Adrenal gland (tissue), 12 donors: ENCODE results near the gene GPR142. TPM values are rescaled to one million over a fixed set of nuclear protein-coding genes. Genes with fewer than 3 reads are reported as not detected.

Experiments
- DNase-seq, 7 donors: peaks; one replicate each; pipeline ENCODE4 v3.0.0-alpha.2; 2019 to 2020
- H3K27ac ChIP-seq, 5 donors: fragments of 200-600 bp; sonication (generic) in 4 of 5; 1 replicate in 3 of 5; 2 replicates in 2 of 5; pipeline versions ENCODE4 v1.5.1 to v1.8.0; 2016 to 2020; ENCODE audit warnings: mild to moderate bottlenecking in 1 of 5
- H3K27me3 ChIP-seq: fragments of 200-600 bp; 2 replicates; pipeline ENCODE4 v1.8.0; 2021
- H3K36me3 ChIP-seq, 2 donors: fragments of 200-600 bp; replicated peaks in 1 of 2; 1 replicate in 1 of 2; 2 replicates in 1 of 2; pipeline versions ENCODE4 v1.5.1 to v1.8.0; 2018 to 2022
- H3K4me1 ChIP-seq, 2 donors: fragments of 200-600 bp; replicated peaks in 1 of 2; 1 replicate in 1 of 2; 2 replicates in 1 of 2; pipeline versions ENCODE4 v1.5.1 to v1.8.0; 2018 to 2021
- H3K4me3 ChIP-seq, 4 donors: fragments of 200-600 bp; sonication (generic) in 3 of 4; one replicate each; pipeline ENCODE4 v1.5.1; 2016 to 2018
- H3K9me3 ChIP-seq, 3 donors: fragments of 200-600 bp; sonication (generic) in 1 of 3; replicated peaks in 1 of 3; 1 replicate in 2 of 3; 2 replicates in 1 of 3; pipeline versions ENCODE4 v1.5.1 to v1.8.0; 2016 to 2021
- POLR2A ChIP-seq, 2 donors: fragments of 450-650 bp; IDR thresholded peaks; one replicate each; pipeline ENCODE4 v1.6.1; 2017; ENCODE audit warnings: antibody characterized with exemption in 2 of 2, mild to moderate bottlenecking in 2 of 2, moderate library complexity in 1 of 2
- WGBS, 4 donors: extraction: QIAGEN DNeasy Blood & Tissue Kit in 2 of 4; methylation state at CpG; one replicate each; pipeline versions ENCODE4 v1.1.5 to v1.1.7; 2013 to 2017; 5-methylcytosine and 5-hydroxymethylcytosine counted together
- intact Hi-C, 2 donors: fragments of 100-400 bp; cut with DNase I; formaldehyde crosslinking; loops; one replicate each; pipeline versions ENCODE4 v1.14.1 to v1.15.0; 2022 to 2023
- polyA plus RNA-seq, 3 donors: library from polyadenylated mRNA; stranded (reverse); fragments of 200-250 nt in 2 of 3; fragments of 350-450 nt in 1 of 3; fragmentation: Illumina TruSeq in 1 of 3; extraction: RNeasy Lipid Tissue Mini Kit (QIAGEN cat#74804) in 1 of 3; gene quantifications; one replicate each; pipeline ENCODE4 v1.2.3, GENCODE V29; 2013 to 2014
- total RNA-seq, 9 donors: library from RNA; depleted of rRNA in 4 of 9; stranded (reverse); fragments of >200 nt in 4 of 9; fragments of 120-200 nt in 1 of 9; fragmentation: NEBNext Ultra II Directional in 1 of 9; extraction: Animal tissue kit (Norgen Biotek cat#: 25700) in 1 of 9; gene quantifications; one replicate each; pipeline versions ENCODE4 v1.1.0 to v1.2.4, GENCODE V29; 2013 to 2023
- TF ChIP-seq, protein P1 (sequence below), 6 experiments: fragments of 450-650 bp in 4 of 6; fragments of 200-600 bp in 2 of 6; sonication (generic) in 1 of 6; IDR thresholded peaks; 1 replicate in 5 of 6; 2 replicates in 1 of 6; pipeline versions ENCODE4 v1.5.1 to v1.8.0; 2016 to 2021; ENCODE audit warnings: antibody characterized with exemption in 6 of 6, mild to moderate bottlenecking in 2 of 6, moderate library complexity in 1 of 6
- donor health status: healthy with polysubstance abuse.
- donor health status: Bipolar disorder and iron deficiency.
- donor health status: DM: yes; HTN: yes; CAD: no.
- donor health status: DM: no; HTN: no; CAD: no.
- donor health status: DM: no; HTN: no; CAD: no.
- donor health status: DM: yes; HTN: yes; CAD: no.

GPR142 gene
- total and polyA plus RNA-seq, 12 donors = 0.13 TPM; not detected in 11

GRCh38 chr17:74392848-74393247 lies 25.5 kb downstream of the GPR142 start:
- TF ChIP-seq, protein P1, sequence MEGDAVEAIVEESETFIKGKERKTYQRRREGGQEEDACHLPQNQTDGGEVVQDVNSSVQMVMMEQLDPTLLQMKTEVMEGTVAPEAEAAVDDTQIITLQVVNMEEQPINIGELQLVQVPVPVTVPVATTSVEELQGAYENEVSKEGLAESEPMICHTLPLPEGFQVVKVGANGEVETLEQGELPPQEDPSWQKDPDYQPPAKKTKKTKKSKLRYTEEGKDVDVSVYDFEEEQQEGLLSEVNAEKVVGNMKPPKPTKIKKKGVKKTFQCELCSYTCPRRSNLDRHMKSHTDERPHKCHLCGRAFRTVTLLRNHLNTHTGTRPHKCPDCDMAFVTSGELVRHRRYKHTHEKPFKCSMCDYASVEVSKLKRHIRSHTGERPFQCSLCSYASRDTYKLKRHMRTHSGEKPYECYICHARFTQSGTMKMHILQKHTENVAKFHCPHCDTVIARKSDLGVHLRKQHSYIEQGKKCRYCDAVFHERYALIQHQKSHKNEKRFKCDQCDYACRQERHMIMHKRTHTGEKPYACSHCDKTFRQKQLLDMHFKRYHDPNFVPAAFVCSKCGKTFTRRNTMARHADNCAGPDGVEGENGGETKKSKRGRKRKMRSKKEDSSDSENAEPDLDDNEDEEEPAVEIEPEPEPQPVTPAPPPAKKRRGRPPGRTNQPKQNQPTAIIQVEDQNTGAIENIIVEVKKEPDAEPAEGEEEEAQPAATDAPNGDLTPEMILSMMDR (IDR thresholded peaks at IDR 0.05) = no peak
- TF ChIP-seq POLR2A (IDR thresholded peaks at IDR 0.05) = no peak
- no peak overlapping the region for H3K4me3 ChIP-seq
- H3K9me3 ChIP-seq = no peaks in the 10 kb centered on the region
- no peaks in the 10 kb centered on the region for H3K27me3 ChIP-seq
- no peak overlapping the region for H3K27ac ChIP-seq
- 61 to 83% (median 72%) methylated on average over 5 of the region's 5 CpGs for WGBS, 4 donors
- H3K36me3 ChIP-seq = no peaks in the 10 kb centered on the region
- intact Hi-C loops = no loop called here
- no peak for DNase-seq
- no peaks in the 10 kb centered on the region for H3K4me1 ChIP-seq

DNA sequence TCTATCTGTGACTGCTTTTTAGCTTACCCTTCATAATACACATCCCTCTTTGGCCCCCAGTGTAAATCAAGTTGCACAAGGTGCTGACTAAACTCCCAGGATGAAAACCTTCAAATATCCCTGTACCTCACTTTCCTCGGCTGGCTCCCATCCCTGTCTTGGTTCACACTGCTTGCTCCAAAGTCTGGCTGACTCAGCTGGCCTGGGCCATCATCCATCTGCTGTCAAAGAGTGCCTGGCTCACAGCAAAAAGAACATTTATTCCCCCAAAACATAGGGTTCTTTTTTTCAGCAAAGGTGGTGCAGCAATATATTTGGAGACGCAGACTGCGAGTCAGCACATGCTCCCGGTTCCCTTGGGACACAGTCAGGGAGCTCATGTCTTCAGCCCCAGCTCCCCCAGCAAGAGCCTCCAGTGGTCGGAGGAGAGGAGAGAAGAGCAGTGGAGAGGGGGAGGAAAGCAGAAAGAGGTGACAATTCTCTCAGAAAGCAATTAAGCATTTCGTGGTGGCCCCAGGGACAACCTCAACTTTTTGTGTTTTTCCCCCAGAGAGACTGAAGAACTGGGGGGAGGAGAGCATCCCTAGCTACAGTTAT lies 26.1 kb downstream of the GPR142 start:
- 61 to 74% (median 67%) methylated on average over 6 of the region's 6 CpGs for WGBS, 4 donors
- intact Hi-C loops = no loop called here

DNA sequence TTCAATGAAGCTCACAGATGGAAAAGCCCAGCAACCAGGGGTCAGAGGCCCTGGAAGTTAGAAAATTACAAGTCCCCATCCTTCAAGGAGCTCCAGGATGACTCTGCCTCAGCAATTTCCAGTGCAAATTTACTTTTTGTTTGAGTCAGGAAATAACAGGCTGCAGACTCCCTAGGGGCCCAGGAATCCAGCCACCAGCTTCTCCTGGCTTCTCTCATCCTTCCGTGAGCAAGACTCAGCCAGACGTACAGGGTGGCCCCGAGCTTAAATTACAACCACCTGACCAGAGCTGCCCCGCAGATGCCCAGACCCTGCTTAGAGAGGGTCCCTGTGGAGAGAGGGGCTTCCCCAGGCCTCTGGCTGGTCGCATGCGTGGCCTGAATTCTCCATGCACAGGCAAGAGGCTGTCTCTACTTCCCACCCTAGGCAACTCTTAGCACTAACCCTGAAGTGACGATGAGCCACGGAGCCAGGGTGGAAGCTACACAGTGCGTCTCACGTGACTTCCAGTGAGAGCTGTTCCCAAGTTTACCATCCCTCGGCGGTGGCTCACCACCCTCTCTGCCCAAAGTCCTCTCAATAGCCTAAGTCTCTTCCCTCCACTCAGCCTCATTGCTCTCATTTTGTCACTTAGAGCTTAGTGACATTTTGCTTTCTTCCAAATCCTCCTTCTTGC lies 27.1 kb downstream of the GPR142 start:
- intact Hi-C loops = no loop called here
- Histone ChIP-seq H3K27ac (peak overlapping the region in 3 of 5 donors; percentile 26 to 45 (median 39)), H3K36me3 (no peaks in the 10 kb centered on the region), H3K9me3 (no peaks in the 10 kb centered on the region), H3K4me1 (no peaks in the 10 kb centered on the region), H3K27me3 (no peaks in the 10 kb centered on the region), H3K4me3 (no peak overlapping the region)
- TF ChIP-seq POLR2A (IDR thresholded peaks at IDR 0.05) = no peak
- TF ChIP-seq, protein P1 (IDR thresholded peaks at IDR 0.05) = no peak
- 85 to 92% (median 90%) methylated on average over 6 to 12 of the region's 12 CpGs for WGBS, 4 donors
- DNase-seq = no peak

More for the DNA sequence above, 26.1 kb downstream of the GPR142 start:
- TF ChIP-seq, protein P1 (IDR thresholded peaks at IDR 0.05) = no peak
- TF ChIP-seq POLR2A (IDR thresholded peaks at IDR 0.05) = no peak
- DNase-seq = peak in 5 of 7 donors; percentile 31 to 66 (median 47)
- H3K9me3 ChIP-seq = no peaks in the 10 kb centered on the region
- H3K27me3 ChIP-seq = no peaks in the 10 kb centered on the region
- H3K4me3 ChIP-seq = no peak overlapping the region
- no peaks in the 10 kb centered on the region for H3K36me3 ChIP-seq
- H3K27ac ChIP-seq = no peak overlapping the region
- no peaks in the 10 kb centered on the region for H3K4me1 ChIP-seq

GRCh38 chr17:74394977-74395376 lies 27.7 kb downstream of the GPR142 start:
- Histone ChIP-seq H3K4me3 (no peak overlapping the region), H3K27ac (peak overlapping the region in 3 of 5 donors; percentile 26 to 45 (median 39)), H3K4me1 (no peaks in the 10 kb centered on the region), H3K36me3 (no peaks in the 10 kb centered on the region), H3K9me3 (no peaks in the 10 kb centered on the region), H3K27me3 (no peaks in the 10 kb centered on the region)
- DNase-seq = peak; percentile 30 to 79 (median 70)
- WGBS, 4 donors = 17 to 57% (median 38%) methylated on average over 1 to 7 of the region's 7 CpGs
- intact Hi-C loops = no loop called here
- TF ChIP-seq, protein P1 (IDR thresholded peaks at IDR 0.05) = no peak
- peak in 1 of 2 donors; percentile 37 for TF ChIP-seq POLR2A (IDR thresholded peaks at IDR 0.05)
